ENCODE measurements around the gene AQP7.

DNA sequence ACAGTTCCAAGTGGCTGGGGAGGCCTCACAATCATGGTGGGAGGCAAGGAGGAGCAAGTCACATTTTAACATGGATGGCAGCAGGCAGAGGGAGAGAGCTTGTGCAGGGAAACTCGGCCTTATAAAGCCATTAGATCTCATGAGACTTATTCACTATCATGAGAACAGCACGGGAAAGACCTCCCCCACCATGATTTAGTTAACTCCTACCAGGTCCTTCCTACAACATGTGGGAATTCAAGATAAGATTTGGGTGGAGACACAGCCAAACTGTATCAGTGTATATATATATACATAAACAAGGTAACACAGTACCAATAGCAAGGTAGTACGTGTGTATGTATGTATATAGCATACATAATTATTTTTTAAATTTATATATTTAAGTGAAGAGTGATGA is 61.2 kb downstream of the AQP7 start:
- TF ChIP-seq, protein P1, sequence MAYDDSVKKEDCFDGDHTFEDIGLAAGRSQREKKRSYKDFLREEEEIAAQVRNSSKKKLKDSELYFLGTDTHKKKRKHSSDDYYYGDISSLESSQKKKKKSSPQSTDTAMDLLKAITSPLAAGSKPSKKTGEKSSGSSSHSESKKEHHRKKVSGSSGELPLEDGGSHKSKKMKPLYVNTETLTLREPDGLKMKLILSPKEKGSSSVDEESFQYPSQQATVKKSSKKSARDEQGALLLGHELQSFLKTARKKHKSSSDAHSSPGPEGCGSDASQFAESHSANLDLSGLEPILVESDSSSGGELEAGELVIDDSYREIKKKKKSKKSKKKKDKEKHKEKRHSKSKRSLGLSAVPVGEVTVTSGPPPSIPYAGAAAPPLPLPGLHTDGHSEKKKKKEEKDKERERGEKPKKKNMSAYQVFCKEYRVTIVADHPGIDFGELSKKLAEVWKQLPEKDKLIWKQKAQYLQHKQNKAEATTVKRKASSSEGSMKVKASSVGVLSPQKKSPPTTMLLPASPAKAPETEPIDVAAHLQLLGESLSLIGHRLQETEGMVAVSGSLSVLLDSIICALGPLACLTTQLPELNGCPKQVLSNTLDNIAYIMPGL (CRISPR knock-in tag; IDR thresholded peaks at IDR 0.05): no peak
- TF ChIP-seq, protein P2, sequence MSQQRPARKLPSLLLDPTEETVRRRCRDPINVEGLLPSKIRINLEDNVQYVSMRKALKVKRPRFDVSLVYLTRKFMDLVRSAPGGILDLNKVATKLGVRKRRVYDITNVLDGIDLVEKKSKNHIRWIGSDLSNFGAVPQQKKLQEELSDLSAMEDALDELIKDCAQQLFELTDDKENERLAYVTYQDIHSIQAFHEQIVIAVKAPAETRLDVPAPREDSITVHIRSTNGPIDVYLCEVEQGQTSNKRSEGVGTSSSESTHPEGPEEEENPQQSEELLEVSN (IDR thresholded peaks at IDR 0.05; ENCODE audit: borderline replicate concordance in 1 of 2, extremely low read depth in 1 of 2, insufficient read depth in 1 of 2, insufficient read length in 1 of 2, low read depth in 1 of 2, low read length in 1 of 2, poor library complexity in 1 of 2, severe bottlenecking in 1 of 2): no peak
- TF ChIP-seq RNF2 (IDR thresholded peaks at IDR 0.05) (no peak), TAF9B (IDR thresholded peaks at IDR 0.05; ENCODE audit: partially characterized antibody) (no peak), HDAC1 (IDR thresholded peaks at IDR 0.05) (no peak), HMG20B (CRISPR knock-in tag; IDR thresholded peaks at IDR 0.05) (no peak), BRD9 (IDR thresholded peaks at IDR 0.05; ENCODE audit: low read depth, partially characterized antibody) (no peak), FOXM1 (IDR thresholded peaks at IDR 0.05; ENCODE audit: low read depth) (no peak), FOXM1 (CRISPR knock-in tag; IDR thresholded peaks at IDR 0.05; ENCODE audit: low read depth) (no peak), SRSF7 (optimal IDR thresholded peaks at IDR 0.05; ENCODE audit: low read depth, low read length) (no peak), ZNF644 (tag; IDR thresholded peaks at IDR 0.05; ENCODE audit: low read depth) (no peak), SP1 (CRISPR knock-in tag; IDR thresholded peaks at IDR 0.05) (no peak)
- TF ChIP-seq, protein P3, sequence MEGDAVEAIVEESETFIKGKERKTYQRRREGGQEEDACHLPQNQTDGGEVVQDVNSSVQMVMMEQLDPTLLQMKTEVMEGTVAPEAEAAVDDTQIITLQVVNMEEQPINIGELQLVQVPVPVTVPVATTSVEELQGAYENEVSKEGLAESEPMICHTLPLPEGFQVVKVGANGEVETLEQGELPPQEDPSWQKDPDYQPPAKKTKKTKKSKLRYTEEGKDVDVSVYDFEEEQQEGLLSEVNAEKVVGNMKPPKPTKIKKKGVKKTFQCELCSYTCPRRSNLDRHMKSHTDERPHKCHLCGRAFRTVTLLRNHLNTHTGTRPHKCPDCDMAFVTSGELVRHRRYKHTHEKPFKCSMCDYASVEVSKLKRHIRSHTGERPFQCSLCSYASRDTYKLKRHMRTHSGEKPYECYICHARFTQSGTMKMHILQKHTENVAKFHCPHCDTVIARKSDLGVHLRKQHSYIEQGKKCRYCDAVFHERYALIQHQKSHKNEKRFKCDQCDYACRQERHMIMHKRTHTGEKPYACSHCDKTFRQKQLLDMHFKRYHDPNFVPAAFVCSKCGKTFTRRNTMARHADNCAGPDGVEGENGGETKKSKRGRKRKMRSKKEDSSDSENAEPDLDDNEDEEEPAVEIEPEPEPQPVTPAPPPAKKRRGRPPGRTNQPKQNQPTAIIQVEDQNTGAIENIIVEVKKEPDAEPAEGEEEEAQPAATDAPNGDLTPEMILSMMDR (IDR thresholded peaks at IDR 0.05 in 2 of 3, conservative IDR thresholded peaks at IDR 0.05 in 1 of 3; ENCODE audit: insufficient read depth in 2 of 3, low read depth in 1 of 3, low read length in 3 of 3): no peak
- TF ChIP-seq, protein P4, sequence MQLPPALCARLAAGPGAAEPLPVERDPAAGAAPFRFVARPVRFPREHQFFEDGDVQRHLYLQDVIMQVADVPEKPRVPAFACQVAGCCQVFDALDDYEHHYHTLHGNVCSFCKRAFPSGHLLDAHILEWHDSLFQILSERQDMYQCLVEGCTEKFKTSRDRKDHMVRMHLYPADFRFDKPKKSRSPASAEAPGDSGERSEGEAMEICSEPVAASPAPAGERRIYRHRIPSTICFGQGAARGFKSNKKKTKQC (CRISPR knock-in tag; IDR thresholded peaks at IDR 0.05): no peak
